Caco-2 (cell line): ENCODE data around the gene CYB5A. TPM values are rescaled to one million over a fixed set of nuclear protein-coding genes. Genes with fewer than 3 reads are reported as not detected.

ENCODE experiments used
- BruUV-seq: library from RNA; stranded (reverse); fragments of 400-500 nt; replicated peaks from 2 replicates; lab custom pipeline; 2021; lab: Mats Ljungman, UMichigan
- CTCF ChIA-PET: fragments of 300-600 bp; sonication (Branson Sonifier 250); formaldehyde crosslinking; loops from one replicate; lab custom pipeline; 2022; ENCODE audit warnings: antibody characterized with exemption; lab: Charles Lee
- POLR2A ChIA-PET: fragments of 300-600 bp; sonication (Branson Sonifier 250); formaldehyde crosslinking; loops from one replicate; lab custom pipeline; 2022; ENCODE audit warnings: antibody characterized with exemption; lab: Charles Lee
- DNase-seq, 2 experiments: peaks; one replicate each; pipeline versions ENCODE4 v3.0.0 to v3.0.0-alpha.2; 2020 to 2022
- H3K27me3 ChIP-seq: replicated peaks from 2 replicates; pipeline ENCODE4 v1.6.0; 2011; ENCODE audit warnings: low read length; ENCODE audit not compliant: control insufficient read depth, insufficient read depth
- H3K36me3 ChIP-seq: 2 replicates; pipeline ENCODE4 v1.5.1; 2011; ENCODE audit warnings: low read length; ENCODE audit not compliant: control insufficient read depth, insufficient read depth
- H3K4me1 ChIP-seq: fragments of 250-450 bp; sonication (Bioruptor Pico); 2 replicates; pipeline ENCODE4 v1.5.1; 2020; ENCODE audit warnings: mild to moderate bottlenecking
- H3K4me3 ChIP-seq: 2 replicates; pipeline ENCODE4 v1.5.1; 2011; ENCODE audit warnings: low read depth, mild to moderate bottlenecking, control low read depth, low read length
- H3K9me3 ChIP-seq: fragments of 250-450 bp; sonication (Bioruptor Pico); 2 replicates; pipeline ENCODE4 v1.5.1; 2020; ENCODE audit warnings: mild to moderate bottlenecking, moderate library complexity
- H3K27ac Mint-ChIP-seq: one replicate; pipeline ENCODE4 v1.8.0; 2022; ENCODE audit warnings: mixed read lengths; ENCODE audit not compliant: unreplicated experiment
- H3K27me3 Mint-ChIP-seq: one replicate; pipeline ENCODE4 v1.8.0; 2022; ENCODE audit warnings: mixed read lengths; ENCODE audit not compliant: insufficient read depth, unreplicated experiment
- H3K36me3 Mint-ChIP-seq: one replicate; pipeline ENCODE4 v1.8.0; 2022; ENCODE audit warnings: mild to moderate bottlenecking, mixed read lengths; ENCODE audit not compliant: insufficient read depth, unreplicated experiment
- H3K4me1 Mint-ChIP-seq: one replicate; pipeline ENCODE4 v1.8.0; 2022; ENCODE audit warnings: low read depth, mixed read lengths; ENCODE audit not compliant: unreplicated experiment
- H3K4me3 Mint-ChIP-seq: one replicate; pipeline ENCODE4 v1.8.0; 2022; ENCODE audit warnings: mild to moderate bottlenecking, moderate library complexity, mixed read lengths; ENCODE audit not compliant: unreplicated experiment
- H3K9me3 Mint-ChIP-seq: one replicate; pipeline ENCODE4 v1.8.0; 2022; ENCODE audit warnings: mixed read lengths; ENCODE audit not compliant: unreplicated experiment
- intact Hi-C: fragments of 100-400 bp; cut with micrococcal nuclease; formaldehyde crosslinking; loops from one replicate; pipeline ENCODE4 v1.10.0; 2022; ENCODE audit not compliant: unreplicated experiment
- total RNA-seq: library from RNA; stranded (reverse); gene quantifications from 2 replicates; pipeline ENCODE4 v1.2.3, GENCODE V29; 2022
- TF ChIP-seq, protein P1 (sequence below), 2 experiments: fragments of 200-600 bp in 1 of 2; IDR thresholded peaks; 1 replicate in 1 of 2; 2 replicates in 1 of 2; pipeline versions ENCODE4 v1.5.1 to v1.8.0; 2011 to 2022; ENCODE audit warnings: antibody characterized with exemption in 1 of 2, control low read depth in 1 of 2, inconsistent platforms in 1 of 2, low read depth in 1 of 2, low read length in 1 of 2, mild to moderate bottlenecking in 1 of 2, moderate library complexity in 1 of 2; ENCODE audit not compliant: insufficient read depth in 1 of 2, severe bottlenecking in 1 of 2, unreplicated experiment in 1 of 2

Gene CYB5A
- total RNA-seq, 1 experiment from 2014 or later: 103 TPM

DNA sequence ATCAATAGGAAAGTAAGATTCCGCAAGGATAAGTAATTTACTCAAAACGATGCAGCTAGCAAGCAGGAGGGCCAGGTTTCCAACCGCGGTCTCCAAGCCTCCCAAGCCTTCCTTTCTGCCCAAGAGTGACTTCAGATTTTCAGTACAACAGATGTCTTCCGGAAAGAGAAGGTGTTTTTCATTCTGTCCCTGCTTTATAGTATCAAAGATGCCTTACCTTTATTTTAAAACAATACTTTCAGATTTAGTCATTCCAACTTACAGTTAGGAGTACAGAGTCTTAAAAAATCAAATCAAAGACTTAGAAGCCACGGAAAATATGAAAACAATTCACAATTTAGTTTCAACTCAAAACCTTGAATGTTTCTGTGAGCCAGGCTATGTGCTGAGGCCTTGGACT, 43.6 kb downstream of the CYB5A start:
- Histone ChIP-seq H3K4me1 (peaks cover 16% of the 10 kb centered on the region), H3K27me3 (no peaks in the 10 kb centered on the region), H3K36me3 (no peaks in the 10 kb centered on the region), H3K9me3 (no peaks in the 10 kb centered on the region), H3K4me3 (no peak overlapping the region)
- TF ChIP-seq, protein P1, sequence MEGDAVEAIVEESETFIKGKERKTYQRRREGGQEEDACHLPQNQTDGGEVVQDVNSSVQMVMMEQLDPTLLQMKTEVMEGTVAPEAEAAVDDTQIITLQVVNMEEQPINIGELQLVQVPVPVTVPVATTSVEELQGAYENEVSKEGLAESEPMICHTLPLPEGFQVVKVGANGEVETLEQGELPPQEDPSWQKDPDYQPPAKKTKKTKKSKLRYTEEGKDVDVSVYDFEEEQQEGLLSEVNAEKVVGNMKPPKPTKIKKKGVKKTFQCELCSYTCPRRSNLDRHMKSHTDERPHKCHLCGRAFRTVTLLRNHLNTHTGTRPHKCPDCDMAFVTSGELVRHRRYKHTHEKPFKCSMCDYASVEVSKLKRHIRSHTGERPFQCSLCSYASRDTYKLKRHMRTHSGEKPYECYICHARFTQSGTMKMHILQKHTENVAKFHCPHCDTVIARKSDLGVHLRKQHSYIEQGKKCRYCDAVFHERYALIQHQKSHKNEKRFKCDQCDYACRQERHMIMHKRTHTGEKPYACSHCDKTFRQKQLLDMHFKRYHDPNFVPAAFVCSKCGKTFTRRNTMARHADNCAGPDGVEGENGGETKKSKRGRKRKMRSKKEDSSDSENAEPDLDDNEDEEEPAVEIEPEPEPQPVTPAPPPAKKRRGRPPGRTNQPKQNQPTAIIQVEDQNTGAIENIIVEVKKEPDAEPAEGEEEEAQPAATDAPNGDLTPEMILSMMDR (IDR thresholded peaks at IDR 0.05; ENCODE audit: insufficient read depth in 1 of 2, low read depth in 1 of 2, low read length in 1 of 2, severe bottlenecking in 1 of 2, unreplicated experiment in 1 of 2): no peak
- BruUV-seq: no TSS peak
- Mint-ChIP-seq H3K36me3 (peaks cover 20% of the 10 kb centered on the region), H3K9me3 (no peaks in the 10 kb centered on the region), H3K27me3 (no peaks in the 10 kb centered on the region), H3K27ac (no peak overlapping the region), H3K4me3 (no peak overlapping the region), H3K4me1 (peaks cover 4% of the 10 kb centered on the region)
- POLR2A ChIA-PET: no interaction called here
- intact Hi-C loops: no loop called here
- CTCF ChIA-PET: no interaction called here
- DNase-seq: no peak

DNA sequence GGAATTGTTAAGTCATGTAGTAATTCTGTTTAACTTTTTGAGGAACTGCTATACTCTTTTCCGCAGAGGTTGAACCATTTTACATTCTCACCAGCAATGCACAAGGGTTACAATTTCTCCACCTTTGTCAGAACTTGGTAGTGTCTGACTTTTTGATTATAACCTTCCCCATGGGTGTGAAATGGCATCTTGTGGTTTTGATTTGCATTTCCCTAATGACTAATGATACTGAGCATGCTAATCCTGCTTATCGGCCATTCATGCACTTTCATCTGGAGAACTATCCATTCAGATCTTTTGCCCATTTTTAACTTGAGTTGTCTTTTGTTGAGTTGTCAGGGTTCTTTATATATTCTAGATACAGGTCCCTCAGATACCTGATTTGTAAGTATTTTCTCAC, 47.2 kb downstream of the CYB5A start:
- Histone ChIP-seq H3K9me3 (no peaks in the 10 kb centered on the region), H3K4me1 (peaks cover 13% of the 10 kb centered on the region; the same call in 1 of the 2 replicates), H3K36me3 (no peaks in the 10 kb centered on the region), H3K27me3 (no peaks in the 10 kb centered on the region), H3K4me3 (no peak overlapping the region)
- DNase-seq: no peak
- BruUV-seq: no TSS peak
- Mint-ChIP-seq H3K36me3 (peaks cover 2% of the 10 kb centered on the region), H3K9me3 (no peaks in the 10 kb centered on the region), H3K4me3 (no peak overlapping the region), H3K27me3 (no peaks in the 10 kb centered on the region), H3K4me1 (peaks cover 7% of the 10 kb centered on the region), H3K27ac (no peak overlapping the region)
- TF ChIP-seq, protein P1 (IDR thresholded peaks at IDR 0.05; ENCODE audit: insufficient read depth in 1 of 2, low read depth in 1 of 2, low read length in 1 of 2, severe bottlenecking in 1 of 2, unreplicated experiment in 1 of 2): no peak
- CTCF ChIA-PET: no interaction called here
- POLR2A ChIA-PET: no interaction called here
- intact Hi-C loops: no loop called here

DNA sequence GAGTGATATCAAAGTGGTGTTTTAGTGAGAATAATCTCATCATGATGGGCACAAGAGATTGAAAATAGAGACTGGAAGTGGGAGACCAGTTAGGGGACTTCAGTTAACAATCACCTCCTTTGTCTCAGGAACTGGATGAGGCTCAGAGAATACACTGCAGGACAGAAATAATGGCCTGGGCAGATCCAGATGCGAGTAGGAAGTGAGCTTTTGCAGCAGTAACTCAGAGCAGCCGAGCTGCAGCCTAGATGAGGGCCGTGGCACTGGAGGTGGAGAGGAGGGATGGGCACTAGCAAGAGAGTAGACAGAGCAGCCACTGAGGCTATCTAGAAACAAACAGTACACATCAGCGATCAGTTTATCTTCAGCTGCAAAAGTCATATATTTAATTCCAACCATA, 48.6 kb downstream of the CYB5A start:
- Histone ChIP-seq H3K27me3 (no peaks in the 10 kb centered on the region), H3K4me3 (no peak overlapping the region), H3K4me1 (peaks cover 11% of the 10 kb centered on the region; the same call in 1 of the 2 replicates), H3K9me3 (no peaks in the 10 kb centered on the region), H3K36me3 (no peaks in the 10 kb centered on the region)
- BruUV-seq: no TSS peak
- H3K27ac Mint-ChIP-seq: no peak overlapping the region
- no peaks in the 10 kb centered on the region for H3K9me3 Mint-ChIP-seq
- TF ChIP-seq, protein P1 (IDR thresholded peaks at IDR 0.05; ENCODE audit: insufficient read depth in 1 of 2, low read depth in 1 of 2, low read length in 1 of 2, severe bottlenecking in 1 of 2, unreplicated experiment in 1 of 2): no peak
- no peaks in the 10 kb centered on the region for H3K36me3 Mint-ChIP-seq
- CTCF ChIA-PET: interaction anchor here (1.4 kb wide), 1 partner anchor 99 kb away, joined by 5 read pairs; no protein-coding TSS in a partner anchor
- intact Hi-C loops: loop anchor here (2.0 kb wide), 1 partner anchor 46 kb away; no protein-coding TSS in a partner anchor
- H3K27me3 Mint-ChIP-seq: no peaks in the 10 kb centered on the region
- H3K4me3 Mint-ChIP-seq: peak overlapping the region; percentile 60
- DNase-seq: no peak
- peaks cover 7% of the 10 kb centered on the region for H3K4me1 Mint-ChIP-seq
- POLR2A ChIA-PET: no interaction called here
